Measurements from ENCODE around the gene VSNL1. TPM values are rescaled to one million over a fixed set of nuclear protein-coding genes. Genes with fewer than 3 reads are reported as not detected.

VSNL1 gene
- total and polyA plus RNA-seq, 4 experiments from 2014 or later = not detected

Other genes starting within 250 kb of the VSNL1 start
- not detected for gene RAD51AP2, start 22.3 kb upstream of the VSNL1 start, total RNA-seq
- not detected for gene RAD51AP2, start 22.3 kb upstream of the VSNL1 start, polyA plus RNA-seq
- 10 to 100 TPM; 19.1 to 19.2 TPM for gene SMC6, start 213.1 kb downstream of the VSNL1 start, total RNA-seq
- gene SMC6, start 213.1 kb downstream of the VSNL1 start, polyA plus RNA-seq = 10 to 100 TPM in 1 of 2 donors, 1 to 10 TPM in 1; 4.8 to 15.8 TPM
- gene GEN1, start 213.4 kb downstream of the VSNL1 start, total RNA-seq = 1 to 10 TPM; 6.2 TPM
- under 1 TPM; 0.22 to 0.65 TPM for gene GEN1, start 213.4 kb downstream of the VSNL1 start, polyA plus RNA-seq